Glutamatergic neuron (in vitro differentiated cells): Measurements from ENCODE around the gene NOS1AP. TPM values are rescaled to one million over a fixed set of nuclear protein-coding genes. Genes with fewer than 3 reads are reported as not detected.

Experiments
- DNase-seq: peaks from one replicate; pipeline ENCODE4 v3.0.0; 2022
- H3K27ac Mint-ChIP-seq: one replicate; pipeline ENCODE4 v1.8.0; 2020; ENCODE audit warnings: mild to moderate bottlenecking, mixed read lengths, inconsistent platforms; ENCODE audit not compliant: unreplicated experiment
- H3K27me3 Mint-ChIP-seq: one replicate; pipeline ENCODE4 v1.8.0; 2020; ENCODE audit warnings: mild to moderate bottlenecking, moderate library complexity, mixed read lengths, inconsistent platforms; ENCODE audit not compliant: unreplicated experiment
- H3K36me3 Mint-ChIP-seq: one replicate; pipeline ENCODE4 v1.8.0; 2020; ENCODE audit warnings: mild to moderate bottlenecking, mixed read lengths, inconsistent platforms; ENCODE audit not compliant: unreplicated experiment
- H3K4me1 Mint-ChIP-seq: one replicate; pipeline ENCODE4 v1.8.0; 2020; ENCODE audit warnings: mild to moderate bottlenecking, low read depth, mixed read lengths, inconsistent platforms; ENCODE audit not compliant: unreplicated experiment
- H3K4me3 Mint-ChIP-seq: one replicate; pipeline ENCODE4 v1.8.0; 2020; ENCODE audit warnings: mild to moderate bottlenecking, mixed read lengths, inconsistent platforms; ENCODE audit not compliant: unreplicated experiment
- H3K9me3 Mint-ChIP-seq: one replicate; pipeline ENCODE4 v1.8.0; 2020; ENCODE audit warnings: mild to moderate bottlenecking, moderate library complexity, mixed read lengths, inconsistent platforms; ENCODE audit not compliant: unreplicated experiment
- CTCF ChIP-seq: fragments of 200-600 bp; sonication (generic); IDR thresholded peaks from one replicate; pipeline ENCODE4 v1.5.0; 2021; ENCODE audit not compliant: partially characterized antibody, unreplicated experiment
- total RNA-seq: library from RNA; stranded (reverse); fragmentation: NEBNext Ultra II Directional; extraction: Animal tissue kit (Norgen Biotek cat#: 25700); gene quantifications from one replicate; pipeline ENCODE4 v1.2.1, GENCODE V29; 2021; ENCODE audit not compliant: unreplicated experiment

Gene NOS1AP
- total RNA-seq, 1 donor from 2014 or later, result 12.7 TPM

GRCh38 chr1:162141281-162142054, 72.0 kb downstream of the NOS1AP start:
- Mint-ChIP-seq H3K27ac (no peak overlapping the region), H3K36me3 (no peaks in the 10 kb centered on the region), H3K9me3 (no peaks in the 10 kb centered on the region), H3K27me3 (peaks cover 3% of the 10 kb centered on the region), H3K4me3 (no peak overlapping the region), H3K4me1 (peaks cover 25% of the 10 kb centered on the region)
- no peak for DNase-seq
- TF ChIP-seq CTCF, result no peak

- H3K4me3 Mint-ChIP-seq, result no peak overlapping the region
- no peaks in the 10 kb centered on the region for H3K36me3 Mint-ChIP-seq
- H3K9me3 Mint-ChIP-seq, result no peaks in the 10 kb centered on the region
- TF ChIP-seq CTCF, result no peak
- peaks cover 3% of the 10 kb centered on the region for H3K27me3 Mint-ChIP-seq
- no peak for DNase-seq
- no peak overlapping the region for H3K27ac Mint-ChIP-seq
- peaks cover 14% of the 10 kb centered on the region for H3K4me1 Mint-ChIP-seq
Measured at GRCh38 chr1:162142968-162143367, 73.5 kb downstream of the NOS1AP start.

GRCh38 chr1:162144268-162144667, 74.8 kb downstream of the NOS1AP start:
- no peak overlapping the region for H3K27ac Mint-ChIP-seq
- TF ChIP-seq CTCF, result no peak
- H3K9me3 Mint-ChIP-seq, result no peaks in the 10 kb centered on the region
- H3K36me3 Mint-ChIP-seq, result peaks cover 5% of the 10 kb centered on the region
- H3K4me3 Mint-ChIP-seq, result no peak overlapping the region
- H3K4me1 Mint-ChIP-seq, result peaks cover 10% of the 10 kb centered on the region
- no peak for DNase-seq
- H3K27me3 Mint-ChIP-seq, result peaks cover 1% of the 10 kb centered on the region

GRCh38 chr1:162144853-162145252, 75.4 kb downstream of the NOS1AP start:
- no peak overlapping the region for H3K27ac Mint-ChIP-seq
- H3K4me1 Mint-ChIP-seq, result peaks cover 9% of the 10 kb centered on the region
- no peaks in the 10 kb centered on the region for H3K27me3 Mint-ChIP-seq
- TF ChIP-seq CTCF, result no peak
- no peak overlapping the region for H3K4me3 Mint-ChIP-seq
- H3K9me3 Mint-ChIP-seq, result no peaks in the 10 kb centered on the region
- peaks cover 5% of the 10 kb centered on the region for H3K36me3 Mint-ChIP-seq
- no peak for DNase-seq

- H3K27me3 Mint-ChIP-seq, result no peaks in the 10 kb centered on the region
- peaks cover 9% of the 10 kb centered on the region for H3K4me1 Mint-ChIP-seq
- TF ChIP-seq CTCF, result no peak
- no peak overlapping the region for H3K27ac Mint-ChIP-seq
- no peaks in the 10 kb centered on the region for H3K9me3 Mint-ChIP-seq
- no peak overlapping the region for H3K4me3 Mint-ChIP-seq
- peaks cover 5% of the 10 kb centered on the region for H3K36me3 Mint-ChIP-seq
- DNase-seq, result no peak
Measured at GRCh38 chr1:162145280-162145965, 75.9 kb downstream of the NOS1AP start.
